Lung (tissue), 12 donors: ENCODE results near the gene SLC4A1. TPM values are rescaled to one million over a fixed set of nuclear protein-coding genes. Genes with fewer than 3 reads are reported as not detected.

Source experiments
- ATAC-seq: fragments of 200-7000 bp; cut with Tn5 transposase; one replicate; pipeline ENCODE4 v1.9.1; 2020; ENCODE audit warnings: moderate number of reproducible peaks; ENCODE audit not compliant: insufficient read depth, low FRiP score
- DNase-seq, 3 donors: peaks; one replicate each; pipeline ENCODE4 v3.0.0-alpha.2; 2013 to 2017
- H3K27ac ChIP-seq, 2 donors: one replicate each; pipeline ENCODE4 v1.5.1; 2013; ENCODE audit warnings: mild to moderate bottlenecking in 2 of 2, moderate library complexity in 2 of 2, control low read depth in 1 of 2, inconsistent platforms in 1 of 2, low read depth in 1 of 2, low read length in 1 of 2
- H3K27me3 ChIP-seq, 3 donors: one replicate each; pipeline ENCODE4 v1.5.1; 2013; ENCODE audit warnings: low read length in 2 of 3; ENCODE audit not compliant: control insufficient read depth in 3 of 3, insufficient read depth in 3 of 3
- H3K36me3 ChIP-seq, 4 donors: one replicate each; pipeline ENCODE4 v1.5.1; 2013; ENCODE audit warnings: low read length in 4 of 4, mild to moderate bottlenecking in 1 of 4, moderate library complexity in 1 of 4; ENCODE audit not compliant: control insufficient read depth in 4 of 4, insufficient read depth in 4 of 4
- H3K4me1 ChIP-seq, 5 donors: one replicate each; pipeline ENCODE4 v1.5.1; 2013; ENCODE audit warnings: low read length in 5 of 5, mild to moderate bottlenecking in 2 of 5, moderate library complexity in 1 of 5; ENCODE audit not compliant: control insufficient read depth in 5 of 5, insufficient read depth in 5 of 5
- H3K4me3 ChIP-seq: one replicate; pipeline ENCODE4 v1.5.1; 2013; ENCODE audit warnings: mild to moderate bottlenecking, control low read depth, moderate library complexity
- H3K9ac ChIP-seq, 2 donors: one replicate each; pipeline ENCODE4 v1.5.1; 2013; ENCODE audit warnings: low read length in 2 of 2, control low read depth in 1 of 2; ENCODE audit not compliant: insufficient read depth in 1 of 2
- H3K9me3 ChIP-seq, 4 donors: one replicate each; pipeline ENCODE4 v1.5.1; 2013; ENCODE audit warnings: low read length in 3 of 4, mild to moderate bottlenecking in 1 of 4, moderate library complexity in 1 of 4; ENCODE audit not compliant: control insufficient read depth in 4 of 4, insufficient read depth in 3 of 4
- CTCF ChIP-seq: IDR thresholded peaks from 2 replicates; pipeline ENCODE4 v1.5.1; 2012; ENCODE audit warnings: mild to moderate bottlenecking; ENCODE audit errors: control extremely low read depth, extremely low read depth
- WGBS, 2 donors: extraction: QIAGEN DNeasy Blood & Tissue Kit; methylation state at CpG; one replicate each; pipeline ENCODE4 v1.1.7; 2013; 5-methylcytosine and 5-hydroxymethylcytosine counted together
- polyA plus RNA-seq, 2 donors: library from polyadenylated mRNA; stranded (reverse); fragments of 200-250 nt; gene quantifications; one replicate each; pipeline ENCODE4 v1.2.1, GENCODE V29; 2013
- total RNA-seq, 2 donors: library from RNA; depleted of rRNA in 1 of 2; stranded (reverse); fragments of >200 nt in 1 of 2; gene quantifications; one replicate each; pipeline ENCODE4 v1.2.1, GENCODE V29; 2014 to 2021
- donor health status: control.
- donor health status: control.
- donor health status: Bipolar disorder and iron deficiency.
- donor health status: healthy.
- donor health status: DM: yes; HTN: yes; CAD: no.

SLC4A1 gene
- total and polyA plus RNA-seq, 4 donors: 0.10 to 40.9 (median 0.77) TPM

- DNase-seq: no peak
- 79 to 89% methylated on average over 9 of the region's 9 CpGs for WGBS, 2 donors
- TF ChIP-seq CTCF: no peak
- H3K27me3 ChIP-seq: peaks cover 0 to 2% (median 0%) of the 10 kb centered on the region in 3 donors
- H3K9me3 ChIP-seq: no peaks in the 10 kb centered on the region
- no peak overlapping the region for H3K27ac ChIP-seq
- H3K4me3 ChIP-seq: no peak overlapping the region
- H3K4me1 ChIP-seq: no peaks in the 10 kb centered on the region
- no peaks in the 10 kb centered on the region for H3K36me3 ChIP-seq
- no peak for ATAC-seq
- H3K9ac ChIP-seq: no peak overlapping the region
These were observed 25.7 kb upstream of the SLC4A1 start for GRCh38 chr17:44293509-44294226.

- no peak for TF ChIP-seq CTCF
- WGBS, 2 donors: 75 to 82% methylated on average over 8 of the region's 8 CpGs
These were observed 19.7 kb upstream of the SLC4A1 start for GRCh38 chr17:44287651-44288050.

GRCh38 chr17:44284024-44284400 is 16.1 kb upstream of the SLC4A1 start:
- Histone ChIP-seq H3K36me3 (no peaks in the 10 kb centered on the region), H3K27ac (no peak overlapping the region), H3K27me3 (peaks cover 0 to 2% (median 0%) of the 10 kb centered on the region in 3 donors), H3K4me1 (peaks cover 0 to 11% (median 6%) of the 10 kb centered on the region in 5 donors), H3K9ac (no peak overlapping the region), H3K9me3 (no peaks in the 10 kb centered on the region), H3K4me3 (no peak overlapping the region)
- WGBS, 2 donors: 85 to 95% methylated on average over 4 of the region's 4 CpGs
- no peak for TF ChIP-seq CTCF
- no peak for DNase-seq
- no peak for ATAC-seq

More at GRCh38 chr17:44287651-44288050, 19.7 kb upstream of the SLC4A1 start:
- no peaks in the 10 kb centered on the region for H3K36me3 ChIP-seq
- no peak overlapping the region for H3K4me3 ChIP-seq
- DNase-seq: no peak
- no peak for ATAC-seq
- H3K4me1 ChIP-seq: no peaks in the 10 kb centered on the region
- H3K9ac ChIP-seq: no peak overlapping the region
- no peaks in the 10 kb centered on the region for H3K9me3 ChIP-seq
- H3K27ac ChIP-seq: no peak overlapping the region
- H3K27me3 ChIP-seq: peaks cover 0 to 2% (median 0%) of the 10 kb centered on the region in 3 donors
